K562 (cell line): ENCODE measurements around the gene DEF6.

Experiments used
- MAZ ChIP-seq, 2 experiments: fragments of 450-650 bp in 1 of 2; sonication (generic) in 1 of 2; formaldehyde crosslinking; IDR thresholded peaks in 1 of 2; conservative IDR thresholded peaks in 1 of 2; 2 replicates each; pipeline versions ENCODE4 v1.4.0 to v1.5.0; 2020; ENCODE audit warnings: mild to moderate bottlenecking in 1 of 2, missing genetic modification reagents in 1 of 2
- YY1 ChIP-seq, 3 experiments: IDR thresholded peaks; 2 replicates each; pipeline ENCODE4 v1.6.1; 2011; ENCODE audit warnings: low read length in 2 of 3, mild to moderate bottlenecking in 2 of 3, moderate library complexity in 2 of 3, borderline replicate concordance in 1 of 3, control low read depth in 1 of 3, low read depth in 1 of 3; ENCODE audit not compliant: insufficient read depth in 3 of 3, insufficient replicate concordance in 2 of 3, control insufficient read depth in 1 of 3, insufficient read length in 1 of 3; ENCODE audit errors: extremely low read depth in 1 of 3
- ZNF174 ChIP-seq: fragments of 250-450 bp; sonication (Bioruptor Pico); IDR thresholded peaks from 2 replicates; pipeline ENCODE4 v1.4.0; 2020; ENCODE audit warnings: mild to moderate bottlenecking

- TF ChIP-seq MAZ (CRISPR knock-in tag; conservative IDR thresholded peaks at IDR 0.05 in 1 of 2, IDR thresholded peaks at IDR 0.05 in 1 of 2) = no peak
- no peak for TF ChIP-seq YY1 (IDR thresholded peaks at IDR 0.05; ENCODE audit: borderline replicate concordance in 1 of 3, control insufficient read depth in 1 of 3, extremely low read depth in 1 of 3, insufficient read depth in 3 of 3, insufficient read length in 1 of 3, insufficient replicate concordance in 2 of 3, low read depth in 1 of 3, low read length in 2 of 3)
- TF ChIP-seq ZNF174 = no peak
These were observed 14.6 kb downstream of the DEF6 start for GRCh38 chr6:35312076-35312800.
